Neural cell (in vitro differentiated cells): ENCODE results near the gene NAA20. TPM values are rescaled to one million over a fixed set of nuclear protein-coding genes. Genes with fewer than 3 reads are reported as not detected.

Source experiments
- H2AFZ ChIP-seq: fragments of 200-600, 300-800 bp; sonication (generic), shearing (Covaris generic); 2 replicates; pipeline ENCODE4 v1.6.0; 2014; ENCODE audit warnings: low read depth, mild to moderate bottlenecking, antibody characterized with exemption, low read length, moderate library complexity
- H3F3A ChIP-seq: fragments of 200-600 bp; shearing (Covaris generic); 2 replicates; pipeline ENCODE4 v1.6.1; 2016; ENCODE audit warnings: mild to moderate bottlenecking, moderate library complexity, mixed read lengths, antibody characterized with exemption, low read length; ENCODE audit not compliant: insufficient read depth, poor library complexity, severe bottlenecking
- H3K27ac ChIP-seq: fragments of 200-600, 300-800 bp; sonication (generic), shearing (Covaris generic); 2 replicates; pipeline ENCODE4 v1.5.1; 2014; ENCODE audit warnings: mild to moderate bottlenecking, low read length, moderate library complexity
- H3K27me3 ChIP-seq: fragments of 300-800, 200-600 bp; sonication (generic), shearing (Covaris generic); 2 replicates; pipeline ENCODE4 v1.6.0; 2014; ENCODE audit warnings: mild to moderate bottlenecking, low read depth, low read length, moderate library complexity; ENCODE audit not compliant: insufficient read depth
- H3K36me3 ChIP-seq: fragments of 300-800, 200-600 bp; sonication (generic), shearing (Covaris generic); 2 replicates; pipeline ENCODE4 v1.5.1; 2014; ENCODE audit warnings: mild to moderate bottlenecking, antibody characterized with exemption, low read length, moderate library complexity; ENCODE audit not compliant: insufficient read depth
- H3K4me2 ChIP-seq: fragments of 300-800, 200-600 bp; sonication (generic), shearing (Covaris generic); 2 replicates; pipeline ENCODE4 v1.6.0; 2014; ENCODE audit warnings: mild to moderate bottlenecking, low read length
- H3K4me3 ChIP-seq: fragments of 300-800, 200-600 bp; sonication (generic), shearing (Covaris generic); 2 replicates; pipeline ENCODE4 v1.5.1; 2014; ENCODE audit warnings: mild to moderate bottlenecking, low read length, moderate library complexity
- H3K79me2 ChIP-seq: fragments of 200-600 bp; shearing (Covaris generic); replicated peaks from 2 replicates; pipeline ENCODE4 v1.6.0; 2014; ENCODE audit warnings: mild to moderate bottlenecking, low read length, moderate library complexity; ENCODE audit not compliant: insufficient read depth
- H3K9ac ChIP-seq: fragments of 300-800, 200-600 bp; sonication (generic), shearing (Covaris generic); 2 replicates; pipeline ENCODE4 v1.6.1; 2016; ENCODE audit warnings: mild to moderate bottlenecking, low read length, mixed read lengths
- H3K9me2 ChIP-seq: fragments of 200-600 bp; shearing (Covaris generic); 2 replicates; pipeline ENCODE4 v1.6.1; 2016; ENCODE audit warnings: mild to moderate bottlenecking, low read length, mixed read lengths; ENCODE audit not compliant: insufficient read depth
- H3K9me3 ChIP-seq: fragments of 200-600, 300-800 bp; sonication (generic), shearing (Covaris generic); 2 replicates; pipeline ENCODE4 v1.6.1; 2016; ENCODE audit warnings: mild to moderate bottlenecking, mixed run types, low read length, moderate library complexity, mixed read lengths
- H4K20me1 ChIP-seq: fragments of 200-600 bp; shearing (Covaris generic); 2 replicates; pipeline ENCODE4 v1.6.1; 2016; ENCODE audit warnings: mild to moderate bottlenecking, mixed run types; ENCODE audit not compliant: insufficient read depth
- EP300 ChIP-seq: fragments of 450-650 bp; conservative IDR thresholded peaks from 2 replicates; pipeline ENCODE4 v1.6.1; 2014; ENCODE audit warnings: antibody characterized with exemption, mild to moderate bottlenecking, moderate library complexity; ENCODE audit not compliant: poor library complexity, severe bottlenecking
- EZH2 ChIP-seq: fragments of 200-600, 300-800 bp; shearing (Covaris generic), sonication (generic); IDR thresholded peaks from 2 replicates; pipeline ENCODE4 v1.6.1; 2014; ENCODE audit warnings: antibody characterized with exemption, low read length, borderline replicate concordance, mild to moderate bottlenecking; ENCODE audit not compliant: insufficient read depth, poor library complexity, severe bottlenecking
- MXI1 ChIP-seq: fragments of 450-650 bp; conservative IDR thresholded peaks from 2 replicates; pipeline ENCODE4 v1.6.1; 2014; ENCODE audit warnings: antibody characterized with exemption, mild to moderate bottlenecking; ENCODE audit not compliant: poor library complexity, severe bottlenecking
- POLR2AphosphoS5 ChIP-seq: IDR thresholded peaks from 2 replicates; pipeline ENCODE4 v1.6.1; 2012
- RAD21 ChIP-seq: fragments of 450-650 bp; conservative IDR thresholded peaks from 2 replicates; pipeline ENCODE4 v1.6.1; 2014; ENCODE audit warnings: antibody characterized with exemption, mild to moderate bottlenecking, moderate library complexity
- SMC3 ChIP-seq: fragments of 450-650 bp; conservative IDR thresholded peaks from 2 replicates; pipeline ENCODE4 v1.6.1; 2014; ENCODE audit warnings: antibody characterized with exemption, mild to moderate bottlenecking, moderate library complexity; ENCODE audit not compliant: poor library complexity
- TAF1 ChIP-seq: IDR thresholded peaks from 2 replicates; pipeline ENCODE4 v1.6.1; 2012; ENCODE audit warnings: low read depth
- polyA plus RNA-seq: library from polyadenylated mRNA; depleted of rRNA; stranded (reverse); fragments of >200 nt; gene quantifications from 2 replicates; pipeline ENCODE4 v1.2.3, GENCODE V29; 2014
- TF ChIP-seq, protein P1 (sequence below): IDR thresholded peaks from 2 replicates; pipeline ENCODE4 v1.6.1; 2012; ENCODE audit warnings: borderline replicate concordance
- TF ChIP-seq, protein P2 (sequence below): fragments of 450-650 bp; IDR thresholded peaks from 2 replicates; pipeline ENCODE4 v1.5.1; 2014; ENCODE audit warnings: antibody characterized with exemption, mild to moderate bottlenecking, moderate library complexity; ENCODE audit not compliant: poor library complexity, severe bottlenecking

The NAA20 gene
- polyA plus RNA-seq, 1 donor from 2014 or later, result 48.9 TPM

DNA sequence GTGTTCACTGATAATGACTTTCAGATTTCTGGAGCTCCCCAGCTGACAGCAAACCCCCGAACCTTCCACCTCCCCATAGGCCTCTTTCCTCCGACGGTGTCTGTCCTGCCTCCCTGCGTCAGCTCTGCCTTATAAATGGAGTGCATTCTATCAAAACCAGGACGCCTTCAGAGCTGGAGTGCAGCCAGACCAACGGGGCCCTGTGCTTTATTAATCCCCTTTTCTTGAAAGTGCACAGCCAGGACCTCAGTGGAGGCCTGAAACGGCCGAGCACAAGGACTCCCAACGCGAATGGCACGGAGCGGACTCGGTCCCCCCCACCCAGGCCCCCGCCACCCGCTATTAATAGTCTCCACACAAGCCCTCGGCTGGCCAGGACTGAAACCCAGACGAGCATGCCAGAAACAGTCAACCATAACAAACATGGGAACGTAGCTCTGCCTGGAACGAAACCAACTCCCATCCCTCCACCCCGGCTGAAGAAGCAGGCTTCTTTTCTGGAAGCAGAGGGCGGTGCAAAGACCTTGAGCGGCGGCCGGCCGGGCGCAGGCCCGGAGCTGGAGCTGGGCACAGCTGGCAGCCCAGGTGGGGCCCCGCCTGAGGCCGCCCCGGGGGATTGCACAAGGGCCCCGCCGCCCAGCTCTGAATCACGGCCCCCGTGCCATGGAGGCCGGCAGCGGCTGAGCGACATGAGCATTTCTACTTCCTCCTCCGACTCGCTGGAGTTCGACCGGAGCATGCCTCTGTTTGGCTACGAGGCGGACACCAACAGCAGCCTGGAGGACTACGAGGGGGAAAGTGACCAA, 42.3 kb upstream of the NAA20 start:
- Histone ChIP-seq H4K20me1 (no peaks in the 10 kb centered on the region), H3K79me2 (no peaks in the 10 kb centered on the region), H3K9ac (no peak overlapping the region), H3K27me3 (no peaks in the 10 kb centered on the region), H3F3A (no peaks in the 10 kb centered on the region), H2AFZ (no peak overlapping the region), H3K4me2 (no peak overlapping the region), H3K9me2 (no peaks in the 10 kb centered on the region), H3K9me3 (no peaks in the 10 kb centered on the region), H3K27ac (no peak overlapping the region), H3K4me3 (no peak overlapping the region), H3K36me3 (peaks cover 4% of the 10 kb centered on the region)
- TF ChIP-seq RAD21 (no peak), EP300 (no peak), TAF1 (no peak), MXI1 (no peak), EZH2 (no peak), SMC3 (no peak), POLR2AphosphoS5 (no peak)
- TF ChIP-seq, protein P1, sequence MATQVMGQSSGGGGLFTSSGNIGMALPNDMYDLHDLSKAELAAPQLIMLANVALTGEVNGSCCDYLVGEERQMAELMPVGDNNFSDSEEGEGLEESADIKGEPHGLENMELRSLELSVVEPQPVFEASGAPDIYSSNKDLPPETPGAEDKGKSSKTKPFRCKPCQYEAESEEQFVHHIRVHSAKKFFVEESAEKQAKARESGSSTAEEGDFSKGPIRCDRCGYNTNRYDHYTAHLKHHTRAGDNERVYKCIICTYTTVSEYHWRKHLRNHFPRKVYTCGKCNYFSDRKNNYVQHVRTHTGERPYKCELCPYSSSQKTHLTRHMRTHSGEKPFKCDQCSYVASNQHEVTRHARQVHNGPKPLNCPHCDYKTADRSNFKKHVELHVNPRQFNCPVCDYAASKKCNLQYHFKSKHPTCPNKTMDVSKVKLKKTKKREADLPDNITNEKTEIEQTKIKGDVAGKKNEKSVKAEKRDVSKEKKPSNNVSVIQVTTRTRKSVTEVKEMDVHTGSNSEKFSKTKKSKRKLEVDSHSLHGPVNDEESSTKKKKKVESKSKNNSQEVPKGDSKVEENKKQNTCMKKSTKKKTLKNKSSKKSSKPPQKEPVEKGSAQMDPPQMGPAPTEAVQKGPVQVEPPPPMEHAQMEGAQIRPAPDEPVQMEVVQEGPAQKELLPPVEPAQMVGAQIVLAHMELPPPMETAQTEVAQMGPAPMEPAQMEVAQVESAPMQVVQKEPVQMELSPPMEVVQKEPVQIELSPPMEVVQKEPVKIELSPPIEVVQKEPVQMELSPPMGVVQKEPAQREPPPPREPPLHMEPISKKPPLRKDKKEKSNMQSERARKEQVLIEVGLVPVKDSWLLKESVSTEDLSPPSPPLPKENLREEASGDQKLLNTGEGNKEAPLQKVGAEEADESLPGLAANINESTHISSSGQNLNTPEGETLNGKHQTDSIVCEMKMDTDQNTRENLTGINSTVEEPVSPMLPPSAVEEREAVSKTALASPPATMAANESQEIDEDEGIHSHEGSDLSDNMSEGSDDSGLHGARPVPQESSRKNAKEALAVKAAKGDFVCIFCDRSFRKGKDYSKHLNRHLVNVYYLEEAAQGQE, result no peak
- TF ChIP-seq, protein P2, sequence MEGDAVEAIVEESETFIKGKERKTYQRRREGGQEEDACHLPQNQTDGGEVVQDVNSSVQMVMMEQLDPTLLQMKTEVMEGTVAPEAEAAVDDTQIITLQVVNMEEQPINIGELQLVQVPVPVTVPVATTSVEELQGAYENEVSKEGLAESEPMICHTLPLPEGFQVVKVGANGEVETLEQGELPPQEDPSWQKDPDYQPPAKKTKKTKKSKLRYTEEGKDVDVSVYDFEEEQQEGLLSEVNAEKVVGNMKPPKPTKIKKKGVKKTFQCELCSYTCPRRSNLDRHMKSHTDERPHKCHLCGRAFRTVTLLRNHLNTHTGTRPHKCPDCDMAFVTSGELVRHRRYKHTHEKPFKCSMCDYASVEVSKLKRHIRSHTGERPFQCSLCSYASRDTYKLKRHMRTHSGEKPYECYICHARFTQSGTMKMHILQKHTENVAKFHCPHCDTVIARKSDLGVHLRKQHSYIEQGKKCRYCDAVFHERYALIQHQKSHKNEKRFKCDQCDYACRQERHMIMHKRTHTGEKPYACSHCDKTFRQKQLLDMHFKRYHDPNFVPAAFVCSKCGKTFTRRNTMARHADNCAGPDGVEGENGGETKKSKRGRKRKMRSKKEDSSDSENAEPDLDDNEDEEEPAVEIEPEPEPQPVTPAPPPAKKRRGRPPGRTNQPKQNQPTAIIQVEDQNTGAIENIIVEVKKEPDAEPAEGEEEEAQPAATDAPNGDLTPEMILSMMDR, result no peak

DNA sequence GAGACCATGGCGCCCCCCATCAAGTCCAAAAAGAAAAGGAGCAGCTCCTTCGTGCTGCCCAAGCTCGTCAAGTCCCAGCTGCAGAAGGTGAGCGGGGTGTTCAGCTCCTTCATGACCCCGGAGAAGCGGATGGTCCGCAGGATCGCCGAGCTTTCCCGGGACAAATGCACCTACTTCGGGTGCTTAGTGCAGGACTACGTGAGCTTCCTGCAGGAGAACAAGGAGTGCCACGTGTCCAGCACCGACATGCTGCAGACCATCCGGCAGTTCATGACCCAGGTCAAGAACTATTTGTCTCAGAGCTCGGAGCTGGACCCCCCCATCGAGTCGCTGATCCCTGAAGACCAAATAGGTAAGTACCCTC, 41.7 kb upstream of the NAA20 start:
- Histone ChIP-seq H3K36me3 (no peaks in the 10 kb centered on the region), H3K79me2 (no peaks in the 10 kb centered on the region), H3K27ac (no peak overlapping the region), H4K20me1 (no peaks in the 10 kb centered on the region), H3F3A (no peaks in the 10 kb centered on the region), H3K4me2 (no peak overlapping the region), H3K9me3 (no peaks in the 10 kb centered on the region), H3K4me3 (no peak overlapping the region), H3K9ac (no peak overlapping the region), H3K9me2 (no peaks in the 10 kb centered on the region), H2AFZ (no peak overlapping the region), H3K27me3 (no peaks in the 10 kb centered on the region)
- TF ChIP-seq, protein P2, result no peak
- TF ChIP-seq SMC3, result no peak
- no peak for TF ChIP-seq RAD21
- TF ChIP-seq, protein P1, result no peak
- TF ChIP-seq MXI1, result no peak
- no peak for TF ChIP-seq EZH2
- no peak for TF ChIP-seq POLR2AphosphoS5
- TF ChIP-seq TAF1, result no peak
- no peak for TF ChIP-seq EP300
